Measurements from ENCODE around the gene KDM8.
A peak's percentile ranks its signal among the peaks of the same experiment; 100 is the strongest.

Gene KDM8

GRCh38 chr16:27203507-27204311, at the start of gene KDM8:
Gene KDM8, plus strand, starts transcription at chr16:27203526. Its CDS starts 6,598 bp downstream, at chr16:27210124.
- peak; percentile 100 for DNase-seq (ENCODE audit: low spot score)

GRCh38 chr16:27154705-27155521, 48.4 kb upstream of the KDM8 start:
- peak; percentile 58 for DNase-seq (ENCODE audit: low spot score)

GRCh38 chr16:27156579-27156978, 46.7 kb upstream of the KDM8 start:
- DNase-seq (ENCODE audit: low spot score), result no peak

- DNase-seq (ENCODE audit: low spot score), result no peak
Measured at GRCh38 chr16:27161398-27161797, 41.9 kb upstream of the KDM8 start.

GRCh38 chr16:27164352-27164751, 39.0 kb upstream of the KDM8 start:
- DNase-seq (ENCODE audit: low spot score), result no peak

GRCh38 chr16:27165576-27165975, 37.8 kb upstream of the KDM8 start:
- DNase-seq (ENCODE audit: low spot score), result no peak

GRCh38 chr16:27168790-27169189, 34.5 kb upstream of the KDM8 start:
- no peak for DNase-seq (ENCODE audit: low spot score)

- DNase-seq (ENCODE audit: low spot score), result no peak
Measured at GRCh38 chr16:27169511-27170071, 33.7 kb upstream of the KDM8 start.

- DNase-seq (ENCODE audit: low spot score), result no peak
Measured at GRCh38 chr16:27171584-27171983, 31.7 kb upstream of the KDM8 start.

GRCh38 chr16:27174007-27174406, 29.3 kb upstream of the KDM8 start:
- no peak for DNase-seq (ENCODE audit: low spot score)

GRCh38 chr16:27174798-27175197, 28.5 kb upstream of the KDM8 start:
- no peak for DNase-seq (ENCODE audit: low spot score)

GRCh38 chr16:27175888-27176287, 27.4 kb upstream of the KDM8 start:
- no peak for DNase-seq (ENCODE audit: low spot score)

- no peak for DNase-seq (ENCODE audit: low spot score)
Measured at GRCh38 chr16:27177031-27177774, 26.1 kb upstream of the KDM8 start.

- peak; percentile 74 for DNase-seq (ENCODE audit: low spot score)
Measured at GRCh38 chr16:27179500-27180072, 23.7 kb upstream of the KDM8 start.

GRCh38 chr16:27181019-27181790, 22.1 kb upstream of the KDM8 start:
- DNase-seq (ENCODE audit: low spot score), result no peak

GRCh38 chr16:27182906-27183405, 20.4 kb upstream of the KDM8 start:
- no peak for DNase-seq (ENCODE audit: low spot score)

- DNase-seq (ENCODE audit: low spot score), result no peak
Measured at GRCh38 chr16:27185776-27186130, 17.6 kb upstream of the KDM8 start.

GRCh38 chr16:27188633-27189032, 14.7 kb upstream of the KDM8 start:
- no peak for DNase-seq (ENCODE audit: low spot score)

- no peak for DNase-seq (ENCODE audit: low spot score)
Measured at GRCh38 chr16:27189335-27189972, 13.9 kb upstream of the KDM8 start.

GRCh38 chr16:27190316-27190871, 12.9 kb upstream of the KDM8 start:
- DNase-seq (ENCODE audit: low spot score), result no peak

Measured in hematopoietic multipotent progenitor cell treated with erythropoietin and hydrocortisone succinate and interleukin-3 and kit ligand, for 17 days (in vitro differentiated cells).